HUES48 (cell line): ENCODE results near the gene EARS2.
"Not testable (repeated sequence)": the region's sequence is repeated elsewhere in the genome, so short reads cannot be mapped to it uniquely, and the experiment has no call there.

Experiments
- H3K27ac ChIP-seq: one replicate; pipeline ENCODE4 v1.7.0; 2013; ENCODE audit warnings: low read depth, low read length, inconsistent platforms
- H3K27me3 ChIP-seq: 2 replicates; pipeline ENCODE4 v1.6.1; 2013; ENCODE audit warnings: mild to moderate bottlenecking, low read length; ENCODE audit not compliant: control insufficient read depth, insufficient read depth
- H3K36me3 ChIP-seq: 2 replicates; pipeline ENCODE4 v1.6.1; 2013; ENCODE audit warnings: low read length; ENCODE audit not compliant: control insufficient read depth, insufficient read depth
- H3K4me1 ChIP-seq: 2 replicates; pipeline ENCODE4 v1.6.1; 2013; ENCODE audit warnings: mild to moderate bottlenecking, low read length; ENCODE audit not compliant: control insufficient read depth, insufficient read depth
- H3K4me3 ChIP-seq: 2 replicates; pipeline ENCODE4 v1.5.1; 2013; ENCODE audit warnings: mild to moderate bottlenecking, low read depth, low read length
- H3K9ac ChIP-seq: 2 replicates; pipeline ENCODE4 v1.6.1; 2013; ENCODE audit warnings: mild to moderate bottlenecking, low read depth, low read length, moderate library complexity
- H3K9me3 ChIP-seq: 2 replicates; pipeline ENCODE4 v1.6.1; 2013; ENCODE audit warnings: low read length; ENCODE audit not compliant: control insufficient read depth, insufficient read depth

The EARS2 gene

GRCh38 chr16:23556881-23557778 lies at the start of gene EARS2, which contains the start of gene UBFD1:
Gene EARS2 (minus strand): TSS chr16:23557350. CDS start chr16:23557343, 7 bp downstream.
Gene UBFD1 (plus strand): TSS chr16:23557727. CDS start chr16:23557743, 16 bp downstream.
- peak within 1 kb of the TSS; percentile 80 for H3K4me3 ChIP-seq
- H3K27ac ChIP-seq: peak within 1 kb of the TSS; percentile 96
- H3K36me3 ChIP-seq: peaks cover 46% of the 10 kb centered on the region

GRCh38 chr16:23597003-23597756 lies 40.0 kb upstream of the EARS2 start:
- Histone ChIP-seq H3K27ac (no peak overlapping the region), H3K27me3 (no peaks in the 10 kb centered on the region), H3K9me3 (no peaks in the 10 kb centered on the region), H3K9ac (no peak overlapping the region), H3K4me1 (peaks cover 27% of the 10 kb centered on the region), H3K4me3 (no peak overlapping the region), H3K36me3 (peaks cover 30% of the 10 kb centered on the region)

More at GRCh38 chr16:23556881-23557778, at the start of gene EARS2, which contains the start of gene UBFD1:
- Histone ChIP-seq H3K9me3 (no peaks in the 10 kb centered on the region), H3K9ac (peak within 1 kb of the TSS; percentile 92), H3K27me3 (no peaks in the 10 kb centered on the region), H3K4me1 (no peaks in the 10 kb centered on the region)

GRCh38 chr16:23595951-23596720 lies 39.0 kb upstream of the EARS2 start, which contains the start of gene NDUFAB1:
Gene NDUFAB1 (minus strand): TSS chr16:23596316. CDS start chr16:23596290, 26 bp downstream.
- H3K4me3 ChIP-seq: peak within 1 kb of the TSS; percentile 100
- peaks cover 27% of the 10 kb centered on the region for H3K4me1 ChIP-seq
- peak within 1 kb of the TSS; percentile 92 for H3K9ac ChIP-seq

GRCh38 chr16:23595246-23595950 lies 38.2 kb upstream of the EARS2 start:
- Histone ChIP-seq H3K27me3 (no peaks in the 10 kb centered on the region), H3K27ac (peak overlapping the region; percentile 85), H3K4me1 (peaks cover 19% of the 10 kb centered on the region), H3K9ac (peak overlapping the region; percentile 92), H3K9me3 (no peaks in the 10 kb centered on the region), H3K36me3 (peaks cover 36% of the 10 kb centered on the region), H3K4me3 (peak overlapping the region; percentile 100)

More at GRCh38 chr16:23595951-23596720, 39.0 kb upstream of the EARS2 start, which contains the start of gene NDUFAB1:
- Histone ChIP-seq H3K27ac (peak within 1 kb of the TSS; percentile 85), H3K36me3 (peaks cover 31% of the 10 kb centered on the region), H3K27me3 (no peaks in the 10 kb centered on the region), H3K9me3 (no peaks in the 10 kb centered on the region)

GRCh38 chr16:23594186-23594585 lies 37.0 kb upstream of the EARS2 start:
- H3K9ac ChIP-seq: no peak overlapping the region
- no peaks in the 10 kb centered on the region for H3K9me3 ChIP-seq
- no peaks in the 10 kb centered on the region for H3K27me3 ChIP-seq
- no peak overlapping the region for H3K27ac ChIP-seq
- 0 out of 2 replicates have a peak overlapping the region, but pooled peaks have one; percentile 100 for H3K4me3 ChIP-seq
- peaks cover 48% of the 10 kb centered on the region for H3K36me3 ChIP-seq
- H3K4me1 ChIP-seq: peaks cover 16% of the 10 kb centered on the region

DNA sequence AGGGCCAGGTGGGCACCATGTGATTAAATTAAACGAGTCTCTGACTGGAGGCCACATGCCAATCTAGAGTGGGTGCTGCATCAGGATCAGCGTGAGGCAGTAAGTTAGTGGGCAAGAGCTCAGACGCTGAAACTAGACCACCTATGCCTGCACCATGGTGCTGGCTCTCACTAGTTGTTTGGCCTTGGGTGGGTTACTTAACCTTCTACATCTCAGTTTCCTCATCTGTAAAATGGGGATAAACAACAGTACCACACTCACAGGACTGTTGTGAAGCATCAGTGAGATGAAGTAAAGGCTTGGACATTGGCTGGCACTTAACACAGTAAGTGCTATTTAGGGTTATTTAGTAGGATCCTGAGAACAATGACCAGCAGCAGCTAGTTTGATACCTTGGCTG lies 33.0 kb upstream of the EARS2 start:
- H3K4me1 ChIP-seq: 0 out of 2 replicates have a peak, but pooled peaks cover 2% of the 10 kb centered on the region
- peaks cover 86% of the 10 kb centered on the region for H3K36me3 ChIP-seq
- no peak overlapping the region for H3K9ac ChIP-seq
- no peak overlapping the region for H3K4me3 ChIP-seq
- H3K27ac ChIP-seq: no peak overlapping the region
- no peaks in the 10 kb centered on the region for H3K27me3 ChIP-seq
- no peaks in the 10 kb centered on the region for H3K9me3 ChIP-seq

- Histone ChIP-seq H3K36me3 (peaks cover 85% of the 10 kb centered on the region), H3K27me3 (no peaks in the 10 kb centered on the region), H3K9me3 (no peaks in the 10 kb centered on the region), H3K27ac (no peak overlapping the region), H3K4me3 (no peak overlapping the region), H3K9ac (no peak overlapping the region), H3K4me1 (no peaks in the 10 kb centered on the region)
Observed at GRCh38 chr16:23587726-23588125, 30.6 kb upstream of the EARS2 start.

- Histone ChIP-seq H3K27me3 (no peaks in the 10 kb centered on the region), H3K9ac (no peak overlapping the region), H3K27ac (no peak overlapping the region), H3K36me3 (peaks cover 80% of the 10 kb centered on the region), H3K4me3 (no peak overlapping the region), H3K9me3 (no peaks in the 10 kb centered on the region), H3K4me1 (no peaks in the 10 kb centered on the region)
Observed at GRCh38 chr16:23584186-23585076, 27.3 kb upstream of the EARS2 start.

DNA sequence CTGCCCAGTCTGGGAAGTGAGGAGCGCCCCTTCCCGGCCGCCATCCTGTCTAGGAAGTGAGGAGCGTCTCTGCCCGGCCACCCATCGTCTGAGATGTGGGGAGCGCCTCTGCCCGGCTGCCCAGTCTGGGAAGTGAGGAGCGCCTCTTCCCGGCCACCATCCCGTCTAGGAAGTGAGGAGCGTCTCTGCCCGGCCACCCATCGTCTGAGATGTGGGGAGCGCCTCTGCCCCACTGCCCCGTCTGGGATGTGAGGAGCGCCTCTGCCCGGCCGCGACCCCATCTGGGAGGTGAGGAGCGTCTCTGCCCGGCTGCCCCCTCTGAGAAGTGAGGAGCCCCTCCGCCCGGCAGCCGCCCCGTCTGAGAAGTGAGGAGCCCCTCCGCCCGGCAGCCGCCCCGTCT lies 26.1 kb upstream of the EARS2 start:
- not testable (repeated sequence) for H3K27me3 ChIP-seq, H3K9me3 ChIP-seq, H3K4me3 ChIP-seq, H3K9ac ChIP-seq, H3K4me1 ChIP-seq, H3K27ac ChIP-seq
- H3K36me3 ChIP-seq: peaks cover 70% of the 10 kb centered on the region
